Kidney capillary endothelial cell (primary cell): ENCODE results near the gene TNPO1.
"Not testable (repeated sequence)": the region's sequence is repeated elsewhere in the genome, so short reads cannot be mapped to it uniquely, and the experiment has no call there.

Source experiments
- DNase-seq: peaks from one replicate; pipeline ENCODE4 v3.0.0-alpha.2; 2018; ENCODE audit warnings: low spot score

TNPO1 gene

DNA sequence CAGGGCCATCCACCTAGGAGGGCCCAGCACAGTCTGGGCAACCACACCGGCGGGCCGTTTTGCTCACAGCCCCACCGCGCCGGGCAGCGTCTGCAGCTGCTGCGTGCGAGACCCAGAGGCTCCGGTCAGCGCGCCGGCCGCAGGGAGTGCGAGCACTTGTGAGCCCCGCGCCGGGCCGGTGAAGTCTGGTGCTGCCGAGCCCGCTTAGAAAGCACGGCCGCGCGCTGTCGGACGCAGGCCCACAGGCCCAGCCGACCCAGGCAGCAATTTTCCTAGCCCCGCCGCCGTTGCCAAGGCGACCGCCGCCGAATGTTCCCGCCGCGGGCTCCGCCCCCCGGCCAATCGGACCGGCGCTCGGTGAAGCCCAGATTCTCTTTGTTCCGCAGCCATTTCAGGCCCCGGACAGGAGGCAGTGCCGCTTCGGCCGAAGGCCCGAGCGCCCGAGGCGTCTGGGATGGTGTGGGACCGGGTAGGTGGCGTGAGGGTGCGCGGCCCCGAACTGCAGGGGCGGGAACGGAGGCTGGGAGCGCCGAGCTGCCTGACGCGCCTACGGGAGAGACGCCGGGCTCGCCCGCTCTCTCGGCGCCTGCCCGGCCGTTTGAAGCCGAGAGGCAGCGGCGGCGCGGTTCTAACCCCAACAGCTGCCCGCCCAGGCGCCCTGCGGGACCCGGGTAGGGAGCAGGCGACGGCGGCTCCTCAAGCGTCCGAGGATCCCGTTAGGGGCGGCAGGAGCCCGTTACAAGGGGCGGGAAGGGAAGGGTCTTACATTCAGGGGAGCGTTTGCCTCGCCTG lies at the start of gene TNPO1:
Gene TNPO1, plus strand, starts transcription at position 378 of the 792 bp plus-strand sequence. Its CDS starts 77 bp downstream, at position 455.
- peak; percentile 87 for DNase-seq

DNA sequence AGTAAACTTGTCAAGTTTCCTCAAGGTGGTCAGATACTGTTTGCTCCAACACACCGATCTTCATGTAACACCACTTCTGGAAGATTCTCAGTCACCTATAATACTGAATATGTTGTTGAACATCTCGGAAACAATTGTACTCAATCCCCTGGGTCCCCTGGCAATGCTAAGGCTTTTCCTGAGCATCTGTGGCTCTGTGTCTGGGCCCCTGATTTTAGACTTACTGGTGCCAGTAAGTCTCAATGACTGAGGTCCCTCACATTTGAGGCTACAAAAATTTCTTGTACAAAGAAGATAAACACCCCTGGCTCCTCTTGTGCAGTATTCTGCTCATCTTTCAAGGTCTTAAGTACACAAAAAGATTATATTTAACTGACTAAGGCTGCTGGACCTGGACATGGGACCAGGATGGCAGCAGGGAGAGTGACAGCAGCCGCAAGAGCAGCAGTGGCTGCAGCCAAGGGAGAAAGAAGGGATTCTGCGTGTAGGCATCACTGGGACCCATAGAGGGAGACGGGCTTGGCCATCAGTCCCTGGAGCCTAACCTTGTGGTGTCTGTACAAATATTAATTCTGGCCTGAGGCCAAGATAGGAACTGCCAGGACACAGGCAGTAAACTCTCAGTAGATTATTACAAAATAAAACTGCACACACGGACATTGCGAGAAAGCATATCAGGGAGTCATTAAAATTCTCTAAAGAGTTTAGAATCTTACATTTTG lies 49.0 kb upstream of the TNPO1 start:
- no peak for DNase-seq

DNA sequence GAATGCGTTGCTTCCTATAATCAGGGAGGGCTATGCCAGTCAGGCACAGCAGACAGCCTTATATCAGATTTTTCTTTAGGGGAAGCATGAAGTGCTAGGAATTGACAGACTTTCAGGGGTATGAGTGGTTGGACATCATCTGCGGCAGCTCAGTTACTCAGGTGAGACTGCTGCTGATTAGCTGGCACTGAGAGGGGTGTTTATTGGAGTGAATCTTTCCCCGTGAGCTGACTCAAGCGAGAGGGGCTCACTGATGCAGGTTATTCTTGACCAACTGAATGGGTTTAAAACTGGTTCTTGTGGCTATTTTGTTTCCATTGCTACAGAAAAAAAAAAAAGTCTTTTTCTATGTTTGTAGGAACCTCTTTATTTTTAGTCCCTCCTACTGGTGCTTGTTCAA lies 46.2 kb upstream of the TNPO1 start:
- DNase-seq = no peak

DNA sequence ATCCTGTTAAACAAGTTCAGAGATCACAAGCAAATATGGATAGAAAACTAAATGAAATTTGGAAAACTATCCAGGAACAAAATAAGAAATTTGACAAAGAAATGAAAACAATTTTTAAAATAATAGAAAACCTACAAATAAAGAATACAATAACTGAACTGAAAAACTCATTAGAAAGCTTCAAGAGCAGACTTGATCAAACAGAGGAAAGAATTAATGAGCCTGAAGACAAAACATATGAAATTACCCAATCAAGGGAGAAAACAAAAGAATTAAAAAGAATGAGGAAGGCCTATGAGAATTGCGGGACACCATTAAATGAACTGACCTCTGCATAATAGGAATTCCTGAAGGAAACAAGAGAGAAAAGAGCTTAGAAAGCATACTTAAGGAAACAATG lies 39.8 kb upstream of the TNPO1 start:
- no peak for DNase-seq

DNA sequence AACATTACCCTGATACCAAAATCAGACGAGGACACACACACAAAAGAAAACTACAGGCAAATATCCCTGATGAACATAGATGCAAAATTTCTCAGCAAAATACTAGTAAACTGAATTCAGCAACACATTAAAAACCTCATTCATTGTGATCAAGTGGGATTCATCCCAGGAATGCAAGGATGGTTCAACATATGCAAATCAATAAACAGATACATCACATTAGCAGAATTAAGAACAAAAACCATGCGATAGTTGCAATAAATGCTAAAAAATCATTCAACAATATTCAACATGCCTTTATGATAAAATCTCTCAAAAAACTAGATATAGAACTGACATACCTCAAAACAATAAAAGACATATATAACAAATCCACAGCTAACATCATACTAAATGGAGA lies 36.9 kb upstream of the TNPO1 start:
- no peak for DNase-seq

DNA sequence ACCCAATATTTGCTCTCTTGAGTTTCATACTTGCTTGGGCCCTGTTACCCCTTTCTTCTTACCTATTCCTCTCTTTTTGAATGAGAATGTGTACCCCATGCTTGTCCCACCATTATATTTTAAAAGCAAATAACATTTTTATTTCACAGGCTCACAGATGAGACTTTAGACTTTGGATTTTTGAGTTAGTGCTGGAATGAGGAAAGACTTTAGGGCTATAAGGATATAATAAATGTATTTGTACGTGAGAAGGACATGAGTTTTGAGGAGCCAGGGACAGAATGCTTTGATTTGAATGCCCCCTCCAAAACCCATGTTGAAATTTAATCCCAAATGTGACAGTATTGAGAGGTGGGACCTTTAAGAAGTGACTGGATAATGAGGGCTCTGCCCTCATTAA lies 33.1 kb upstream of the TNPO1 start:
- no peak for DNase-seq

DNA sequence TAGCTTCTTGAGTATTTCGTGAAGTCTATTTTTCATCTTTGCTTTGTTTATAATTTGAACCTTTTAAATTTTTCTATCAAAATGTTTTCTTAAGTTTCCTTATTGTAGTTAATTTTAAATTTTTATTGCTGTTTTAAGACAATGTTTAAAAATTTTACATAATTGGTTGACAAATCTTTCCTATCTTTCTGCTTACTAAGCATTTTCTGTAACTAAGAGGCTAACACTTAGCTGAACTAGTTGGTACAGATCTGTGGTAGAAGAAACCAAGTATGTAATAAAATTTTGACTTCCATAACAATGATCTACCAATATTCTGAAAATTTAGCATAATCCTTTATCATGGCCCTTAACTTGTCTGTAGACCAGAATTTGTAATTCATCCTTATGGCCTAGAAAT lies 32.3 kb upstream of the TNPO1 start:
- DNase-seq = no peak

DNA sequence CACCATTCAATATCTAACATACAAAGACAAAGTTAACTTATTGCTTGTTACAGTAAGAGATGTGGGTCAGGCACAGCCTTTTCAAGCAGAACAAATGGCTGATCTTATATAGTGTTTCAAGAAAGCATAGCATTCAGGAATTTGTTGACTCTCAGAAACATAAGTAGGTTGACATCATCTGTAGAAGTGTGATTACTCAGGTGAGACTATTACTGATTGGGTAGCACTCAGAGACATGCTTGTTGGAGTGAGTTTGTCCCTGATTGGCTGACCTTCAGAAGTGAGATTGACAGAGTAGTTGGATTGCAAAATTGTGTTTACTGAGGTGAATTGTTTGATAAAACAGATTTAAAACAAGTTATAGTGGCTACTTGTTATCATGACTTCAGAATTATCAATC lies 30.7 kb upstream of the TNPO1 start:
- no peak for DNase-seq

DNA sequence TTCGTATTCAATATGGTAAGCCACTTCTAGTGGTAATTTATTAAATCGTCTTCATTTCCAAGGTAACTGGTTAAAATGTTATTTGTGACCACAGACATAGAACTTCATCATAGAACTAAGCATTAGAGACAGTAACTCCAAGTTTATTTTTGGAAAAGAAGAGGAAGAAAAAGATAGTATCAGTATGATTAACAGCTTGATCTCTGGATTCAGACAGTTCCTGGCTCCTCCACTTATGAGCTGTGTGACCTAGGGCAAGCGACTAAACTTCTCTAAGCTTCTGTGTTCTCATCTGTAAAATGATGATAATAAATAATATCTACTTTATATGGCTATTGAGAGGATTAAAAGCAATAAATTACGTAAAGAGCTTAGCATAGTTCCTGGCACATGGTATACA lies 29.8 kb upstream of the TNPO1 start:
- DNase-seq = no peak

DNA sequence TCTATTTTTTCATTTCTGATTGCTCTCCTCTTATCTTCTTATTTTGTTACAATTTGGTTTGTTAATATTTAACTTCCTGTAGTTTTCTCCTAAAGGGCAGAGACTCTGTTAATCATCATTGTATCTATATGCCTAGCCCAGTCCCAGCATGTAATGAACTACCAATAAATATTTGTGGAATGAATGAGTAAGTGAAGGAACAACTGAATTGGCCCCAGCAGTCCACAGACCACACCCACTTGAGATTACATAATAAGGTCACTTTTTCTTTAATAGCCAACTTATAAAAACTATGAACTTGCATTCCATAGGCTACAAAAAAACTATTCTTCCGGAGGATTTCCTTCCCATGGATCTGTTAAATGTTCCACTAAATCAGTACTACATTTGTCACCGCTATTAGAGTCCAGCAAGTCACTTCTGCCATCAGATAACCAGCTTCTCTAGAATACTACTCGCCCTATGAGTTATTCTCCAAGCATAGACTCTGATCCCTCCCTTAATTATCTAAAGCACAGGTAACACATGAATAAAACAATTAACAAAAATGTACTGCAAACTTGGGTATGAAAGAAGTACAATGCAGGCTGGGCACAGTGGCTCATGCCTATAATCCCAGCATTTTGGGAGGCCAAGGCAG lies 27.5 kb upstream of the TNPO1 start:
- DNase-seq = no peak

DNA sequence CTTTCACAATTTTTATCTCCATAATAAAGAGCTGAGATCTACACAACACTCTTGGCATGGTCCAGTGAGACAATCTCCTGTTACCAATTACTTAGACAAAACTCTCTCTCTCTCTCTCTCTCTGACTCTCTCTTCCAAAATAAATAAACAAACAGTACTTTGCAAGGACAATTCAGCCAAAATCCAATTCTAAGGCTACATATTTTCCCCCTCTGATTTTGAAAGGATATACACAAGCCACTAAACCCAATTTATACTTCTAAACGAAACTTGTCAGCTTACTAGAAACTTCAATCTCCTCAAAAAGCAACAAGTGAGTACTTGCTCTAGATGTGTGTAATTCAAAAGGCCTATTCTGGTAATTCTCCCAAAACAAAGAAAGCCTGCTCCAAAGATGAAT lies 26.3 kb upstream of the TNPO1 start:
- DNase-seq = no peak

DNA sequence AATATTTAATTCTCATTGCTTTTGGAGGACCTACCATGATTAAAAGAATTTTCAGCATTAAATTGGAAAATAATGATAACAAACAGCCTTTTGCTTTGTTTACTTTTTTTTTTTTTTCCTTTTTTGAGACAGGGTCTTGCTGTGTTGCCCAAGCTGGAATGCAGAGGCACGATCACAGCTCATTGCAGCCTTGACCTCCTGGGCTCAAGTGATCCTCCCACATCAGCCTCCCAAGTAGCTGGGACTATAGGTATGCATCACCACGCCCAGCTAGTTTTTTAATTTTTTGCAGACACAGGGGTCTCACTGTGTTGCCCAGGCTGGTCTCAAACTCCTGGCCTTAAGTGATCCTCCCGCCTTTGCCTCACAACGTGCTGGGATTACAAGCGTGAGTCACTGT lies 23.8 kb upstream of the TNPO1 start:
- DNase-seq = not testable (repeated sequence)

DNA sequence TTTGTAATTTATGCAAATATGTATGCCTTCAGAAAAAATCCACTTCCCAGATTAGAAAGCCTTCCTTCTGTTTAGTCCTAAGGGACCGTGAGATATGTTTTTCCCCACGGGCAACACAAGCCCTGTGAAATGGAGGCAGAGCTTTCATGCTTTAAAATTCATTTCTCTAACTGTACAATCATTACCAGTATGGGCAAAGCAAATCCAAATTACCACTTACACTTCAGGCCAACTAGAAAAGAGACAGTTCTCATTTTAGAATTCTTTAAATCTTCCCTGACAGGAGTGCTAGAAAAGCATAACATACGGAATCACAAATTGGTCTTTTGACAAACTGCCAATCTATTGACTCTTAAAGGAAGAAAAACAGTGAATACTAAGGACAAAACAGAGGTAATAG lies 20.5 kb upstream of the TNPO1 start:
- no peak for DNase-seq

DNA sequence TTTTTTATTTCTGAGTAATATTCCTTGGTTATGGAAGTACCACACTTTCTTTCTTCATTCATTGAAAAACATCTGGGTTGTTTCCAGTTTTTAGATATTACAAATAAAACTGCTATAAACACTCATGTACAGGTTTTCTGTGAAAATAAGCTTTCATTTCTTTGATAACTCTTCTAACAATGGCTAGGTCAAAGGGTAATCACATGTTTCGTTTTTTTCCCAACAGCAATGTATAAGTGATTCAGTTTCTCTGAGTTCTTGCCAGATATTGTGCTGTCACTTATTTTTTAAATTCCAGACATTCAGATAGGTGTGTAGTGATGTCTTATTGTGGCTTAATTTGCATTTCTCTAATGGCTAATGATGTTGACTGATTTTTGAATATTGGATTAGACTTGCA lies 16.7 kb upstream of the TNPO1 start:
- no peak for DNase-seq

DNA sequence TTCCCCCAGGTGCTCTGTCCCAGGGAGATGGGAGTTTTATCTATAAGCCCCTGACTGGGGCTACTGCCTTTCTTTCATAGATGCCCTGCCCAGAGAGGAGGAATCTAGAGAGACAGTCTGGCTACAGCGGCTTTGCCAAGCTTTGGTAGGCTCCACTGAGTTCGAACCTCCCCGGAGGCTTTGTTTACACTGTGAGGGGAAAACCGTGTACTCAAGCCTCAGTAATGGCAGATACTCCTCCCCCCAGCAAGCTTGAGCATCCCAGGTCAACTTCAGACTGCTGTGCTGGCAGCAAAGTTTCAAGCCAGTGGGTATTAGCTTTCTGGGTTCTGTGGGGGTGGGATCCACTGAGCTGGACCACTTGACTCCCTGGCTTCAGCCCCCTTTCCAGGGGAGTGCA lies 7.8 kb upstream of the TNPO1 start:
- not testable (repeated sequence) for DNase-seq

DNA sequence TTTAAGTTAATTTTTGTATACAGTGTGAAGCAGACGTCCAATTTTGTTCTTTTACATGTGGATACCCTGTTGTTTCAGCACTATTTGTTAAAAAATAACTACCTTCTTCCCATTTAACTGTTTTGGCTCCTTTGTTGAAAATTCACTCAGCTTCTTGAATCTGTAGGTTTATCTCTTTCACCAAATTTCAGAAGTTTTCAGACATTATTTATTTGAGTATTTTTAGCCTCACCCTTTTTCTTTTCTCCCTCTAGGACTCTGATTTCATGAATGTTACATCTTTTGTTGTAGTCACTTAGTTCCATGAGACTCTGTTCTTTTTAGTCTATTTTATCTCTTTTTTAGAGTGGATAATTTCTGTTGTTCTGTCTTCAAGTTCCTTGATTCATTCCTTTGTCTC lies 4.6 kb upstream of the TNPO1 start:
- no peak for DNase-seq

DNA sequence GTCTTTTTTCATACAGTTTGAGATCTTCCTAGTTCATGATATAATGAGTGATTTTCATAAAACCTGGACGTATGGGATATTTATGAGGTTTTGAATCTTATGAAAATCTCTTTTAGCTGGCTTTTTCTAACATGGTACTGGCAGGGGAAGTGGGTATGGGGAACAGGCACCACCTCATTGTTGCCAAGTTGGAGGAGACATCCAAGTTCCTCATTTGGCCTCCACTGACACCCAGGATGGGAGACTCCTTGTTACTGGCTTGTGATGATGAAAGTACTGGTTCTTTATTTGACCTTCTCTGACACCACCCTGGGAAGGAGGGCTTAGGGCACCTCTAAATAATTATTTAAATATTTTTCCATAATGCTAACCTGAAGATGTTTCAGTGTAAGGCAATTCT lies 4.0 kb upstream of the TNPO1 start:
- DNase-seq = no peak

DNA sequence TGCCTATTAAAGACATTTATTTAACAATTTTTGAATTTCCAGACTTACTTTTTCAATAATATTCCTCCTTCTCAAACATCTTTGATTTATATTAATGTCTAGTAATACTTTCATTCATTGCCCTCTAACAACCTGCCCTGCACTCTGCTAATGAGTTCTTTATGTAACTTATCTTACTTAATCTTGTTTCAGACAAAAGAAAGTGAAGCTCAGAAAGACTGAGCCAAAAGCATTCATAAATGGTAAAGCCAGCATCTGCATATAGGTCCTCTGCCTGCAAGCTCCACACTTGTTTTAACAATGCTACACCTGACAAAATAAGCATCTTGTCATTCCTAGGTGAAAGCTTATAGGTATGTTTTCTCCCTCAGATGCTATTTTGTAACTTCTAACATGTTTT lies 2.4 kb upstream of the TNPO1 start:
- no peak for DNase-seq

DNA sequence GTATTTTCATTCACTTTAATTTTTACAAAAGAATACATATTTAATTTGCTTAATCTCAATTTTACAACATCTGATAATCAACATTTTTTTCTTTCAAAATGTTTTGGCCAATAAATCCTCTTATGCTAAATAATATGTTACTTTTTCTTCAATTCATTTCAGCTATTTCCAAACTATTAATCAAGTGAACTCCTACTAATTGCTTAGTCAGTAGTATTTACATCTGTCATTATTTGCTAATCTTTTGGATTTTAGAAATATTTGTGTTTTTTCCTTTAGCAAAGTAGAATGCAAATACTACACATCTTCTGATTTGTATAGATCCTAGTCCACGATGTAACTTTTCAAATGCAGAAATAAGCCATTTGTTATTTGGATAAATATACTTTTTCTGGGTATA lies 1.6 kb upstream of the TNPO1 start:
- no peak for DNase-seq

DNA sequence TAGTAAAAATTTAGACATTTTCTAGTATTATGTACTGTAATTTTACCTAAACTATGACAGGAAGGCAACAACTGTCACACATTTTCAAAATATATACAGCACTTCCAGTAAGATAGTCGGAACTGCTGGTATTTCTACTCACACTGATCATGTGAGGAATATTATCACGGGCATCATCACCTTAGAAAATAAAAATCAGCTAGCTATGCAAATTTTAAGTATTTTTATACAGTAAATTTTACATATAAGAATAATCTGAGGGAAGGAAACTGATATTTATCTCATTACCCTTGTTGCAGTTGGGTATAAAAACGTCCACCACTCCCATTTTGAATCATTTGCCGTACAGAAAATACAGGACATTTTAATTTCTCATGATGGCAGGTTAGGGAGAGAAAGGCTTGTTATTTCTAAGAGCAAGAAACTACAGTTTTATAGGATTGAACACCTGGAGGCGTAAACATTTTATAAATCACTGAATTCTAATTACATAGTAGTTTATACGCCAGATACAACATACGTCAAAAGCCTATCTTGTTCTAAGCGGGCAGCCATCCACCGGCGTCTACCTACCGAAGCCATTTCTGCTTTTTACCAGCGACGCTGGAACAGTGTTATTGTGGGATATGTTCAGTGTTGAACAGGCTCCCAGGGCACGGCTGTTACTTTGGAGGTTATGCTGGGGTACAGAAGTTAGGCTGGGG lies 729 bp upstream of the TNPO1 start:
- peak; percentile 40 for DNase-seq

DNA sequence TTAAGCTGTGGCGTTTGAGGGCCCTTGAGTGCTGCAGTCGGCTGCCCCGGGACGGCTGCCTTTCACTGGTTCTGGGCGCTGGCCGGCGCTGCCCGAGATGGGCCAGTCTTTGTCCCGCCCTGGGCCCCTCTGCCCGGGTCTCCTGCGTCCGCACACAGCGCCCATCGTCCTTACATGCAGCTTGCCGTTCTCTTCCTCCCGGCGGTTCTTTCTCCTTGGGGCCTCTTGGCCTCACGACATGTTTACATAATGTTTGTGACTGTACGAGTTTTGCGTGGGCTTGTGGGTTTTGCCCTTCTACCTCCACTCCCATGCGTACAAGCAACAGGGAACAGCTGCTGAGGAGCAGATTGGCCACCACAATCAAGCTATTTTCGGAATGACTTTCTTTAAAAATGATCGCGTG lies 618 bp downstream of the TNPO1 start:
- DNase-seq = peak; percentile 44

DNA sequence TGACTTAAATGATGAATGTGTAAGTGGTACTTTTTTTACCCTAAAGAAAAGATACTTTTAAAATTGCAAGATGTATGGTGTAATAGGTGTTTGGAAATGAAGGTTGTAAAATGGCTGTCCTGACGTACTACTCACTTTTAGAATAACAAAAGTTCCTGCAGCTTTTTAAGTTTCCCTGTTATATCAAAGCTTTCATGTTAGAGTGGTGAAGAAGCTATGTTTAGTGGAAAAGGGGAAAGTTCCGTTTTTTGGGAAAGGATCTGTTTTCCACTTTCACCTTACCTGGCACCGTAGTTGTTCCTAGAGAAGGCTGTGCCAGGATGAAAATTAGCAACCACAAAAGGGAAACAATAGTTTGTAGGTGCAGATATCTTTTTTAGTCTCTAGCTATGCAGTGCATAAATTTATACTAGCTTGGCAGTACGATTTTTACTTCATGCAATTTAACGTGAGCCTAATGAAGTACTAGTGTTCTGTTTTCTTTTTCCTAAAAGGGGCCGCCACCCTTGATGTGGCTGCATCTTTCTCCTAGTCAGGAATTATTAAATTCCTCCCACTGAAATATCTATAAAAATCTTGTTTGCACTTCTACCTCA lies 1.3 kb downstream of the TNPO1 start:
- peak; percentile 29 for DNase-seq
